Pons (tissue), 1 donor: ENCODE data around the gene DZIP3.

Source experiments
- DNase-seq: peaks from one replicate; pipeline ENCODE4 v3.0.0-alpha.2; 2016; ENCODE audit warnings: low spot score

The DZIP3 gene

DNA sequence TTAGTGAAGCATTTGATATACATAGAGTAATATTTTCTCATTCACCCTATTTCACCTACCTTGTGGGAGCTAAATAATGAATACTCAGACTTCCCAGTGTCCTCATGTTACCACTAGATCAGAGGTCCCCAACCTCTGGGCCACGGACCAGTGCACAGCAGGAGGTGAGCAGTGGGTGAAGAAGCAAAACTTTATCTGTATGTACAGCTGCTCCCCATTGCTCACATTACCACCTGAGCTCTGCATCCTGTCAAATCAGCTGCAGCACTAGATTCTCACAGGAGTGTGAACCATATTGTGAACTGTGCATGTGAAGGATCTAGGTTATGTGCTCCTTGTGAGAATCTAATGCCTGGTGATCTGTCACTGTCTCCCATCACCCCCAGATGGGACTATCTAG lies 88.3 kb downstream of the DZIP3 start:
- no peak for DNase-seq

DNA sequence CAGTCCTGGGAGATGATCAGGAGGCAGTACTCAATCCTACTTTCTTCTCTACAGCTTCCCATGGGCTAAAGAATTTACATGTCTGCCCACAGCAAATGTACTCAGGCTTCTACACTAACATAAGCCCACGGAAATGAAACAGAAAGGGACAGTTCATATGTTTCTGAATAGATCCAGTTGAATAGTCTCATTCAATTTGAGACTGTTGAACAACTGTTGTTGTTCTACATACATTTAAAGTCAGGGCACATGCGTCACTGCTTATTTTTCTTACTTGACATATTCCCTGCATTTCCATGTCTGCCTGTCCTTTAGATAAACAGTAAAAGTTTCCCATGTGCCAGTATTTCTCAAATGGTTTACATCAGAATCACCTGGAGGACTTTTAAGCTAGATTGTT lies 102.8 kb downstream of the DZIP3 start:
- DNase-seq = peak; percentile 52

DNA sequence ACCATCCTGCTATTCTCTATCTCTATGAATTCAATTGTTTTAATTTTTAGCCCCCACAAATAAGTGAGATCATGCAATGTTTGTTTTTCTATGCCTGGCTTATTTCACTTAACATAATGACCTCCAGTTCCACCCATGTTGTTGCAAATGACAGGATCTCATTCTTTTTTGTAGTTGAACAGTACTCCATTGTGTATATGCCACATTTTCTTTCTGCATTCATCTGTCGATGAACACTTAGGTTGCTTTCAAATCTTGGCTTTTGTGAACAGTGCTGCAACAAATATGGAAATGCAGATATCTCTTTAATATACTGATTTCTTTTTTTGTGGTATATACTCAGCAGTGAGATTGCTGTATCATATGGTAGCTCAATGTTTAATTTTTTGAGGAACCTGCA lies 108.9 kb downstream of the DZIP3 start:
- DNase-seq = no peak

DNA sequence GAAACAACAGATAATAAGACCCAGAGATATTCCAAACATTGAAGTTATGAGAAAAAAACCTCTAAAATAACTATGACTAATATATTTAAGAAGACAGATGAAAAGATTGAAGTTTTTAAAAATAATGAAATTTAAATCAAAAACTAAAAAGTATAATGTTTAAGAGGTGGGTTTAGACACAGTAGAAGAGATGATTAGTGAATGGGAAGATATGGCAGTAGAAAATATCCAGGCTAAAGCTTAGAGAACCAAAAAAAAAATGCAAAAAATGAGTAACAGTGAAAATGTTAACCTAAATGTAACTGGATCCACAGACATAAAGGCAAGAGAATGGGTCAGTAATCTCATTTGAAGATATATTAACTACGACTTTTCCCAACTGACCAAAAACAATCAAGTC lies 115.5 kb downstream of the DZIP3 start:
- no peak for DNase-seq

DNA sequence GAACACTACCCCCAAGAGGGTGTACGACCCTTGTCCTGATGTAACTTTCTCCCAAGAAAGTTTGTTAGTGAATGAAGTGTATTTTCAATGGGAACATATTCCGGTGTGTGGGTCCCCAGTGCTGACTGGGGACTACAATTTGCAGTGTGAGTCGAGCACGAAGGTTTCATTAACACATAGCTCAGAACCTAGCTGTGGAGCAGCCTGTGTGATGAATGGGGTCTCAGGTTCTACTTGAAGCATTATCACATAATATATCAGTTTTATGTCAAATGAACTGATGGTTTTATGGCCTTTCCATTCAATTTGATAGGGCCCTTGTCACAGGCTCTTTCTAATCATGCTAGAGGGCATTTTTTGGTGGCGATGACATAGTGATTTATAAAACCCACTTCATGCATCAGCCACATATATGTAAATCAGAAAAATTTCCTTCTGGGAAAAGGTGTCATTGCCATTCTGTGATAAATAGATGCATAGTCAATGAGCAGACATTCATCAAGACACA lies 123.5 kb downstream of the DZIP3 start:
- no peak for DNase-seq

DNA sequence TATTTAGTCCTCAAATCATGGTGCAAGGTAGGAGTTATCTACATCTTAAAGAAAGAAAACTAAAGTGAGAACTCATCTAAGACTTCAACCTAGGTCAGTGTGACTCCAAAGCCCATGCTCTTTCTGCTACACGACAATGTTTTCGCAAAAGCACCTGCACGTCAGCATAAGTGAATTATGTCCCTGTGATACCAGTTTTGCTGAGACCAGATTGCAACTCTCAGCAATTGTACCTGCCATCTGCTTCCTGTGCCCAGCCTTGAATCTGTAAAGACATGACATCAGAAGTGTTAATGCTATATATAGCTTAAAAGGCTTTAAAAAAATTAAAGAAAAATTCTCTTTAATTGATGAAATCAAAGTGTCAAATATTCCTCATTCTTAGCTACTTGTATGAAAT lies 124.3 kb downstream of the DZIP3 start:
- no peak for DNase-seq

DNA sequence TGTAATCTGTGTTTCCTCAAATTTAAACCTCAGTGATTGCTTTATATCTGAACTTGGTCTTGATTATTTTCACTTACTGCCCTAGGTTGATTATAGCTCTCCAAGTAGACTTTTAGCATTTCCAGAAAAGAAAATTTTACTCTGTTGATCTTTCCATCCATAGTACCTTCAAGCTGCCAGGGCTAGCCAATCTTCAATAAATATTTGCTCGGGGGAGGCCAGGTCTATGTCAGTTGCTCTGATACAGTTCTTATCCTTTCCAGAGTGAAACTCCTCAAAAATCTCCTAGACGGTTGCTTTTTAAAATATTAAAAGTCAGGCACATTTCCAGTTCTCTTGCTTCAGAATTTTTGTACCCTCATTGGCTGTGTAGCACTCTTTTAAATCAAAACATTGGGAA lies 128.9 kb downstream of the DZIP3 start:
- DNase-seq = no peak

DNA sequence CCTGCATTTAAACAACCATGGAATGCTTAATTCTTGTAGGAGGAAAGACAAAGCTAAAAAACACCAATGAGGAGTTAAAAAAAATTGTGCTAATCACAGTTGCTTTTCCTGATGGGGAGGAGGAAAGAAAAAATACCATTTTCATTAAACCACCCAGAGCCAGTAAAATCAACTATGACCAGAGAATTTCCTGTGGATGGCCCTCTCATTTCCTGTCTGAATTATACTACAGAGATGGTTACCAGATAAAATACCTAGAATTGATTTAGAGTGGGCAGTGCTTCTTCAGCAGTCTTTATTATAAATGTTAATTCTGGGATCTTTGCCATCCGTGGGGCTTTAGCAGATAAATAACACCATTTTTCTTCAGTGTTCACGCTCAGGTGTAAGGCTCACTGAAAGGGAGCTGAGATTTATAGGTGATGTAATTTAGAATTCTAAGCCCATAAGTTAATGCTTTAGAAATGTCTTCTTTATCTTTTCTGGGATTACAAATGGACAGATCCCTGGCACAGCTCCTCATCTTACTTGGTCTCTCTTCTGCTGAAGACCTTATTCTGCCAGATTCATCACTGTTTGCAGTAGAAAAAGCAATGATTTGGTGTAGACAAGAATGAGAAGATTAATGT lies 129.8 kb downstream of the DZIP3 start:
- no peak for DNase-seq

DNA sequence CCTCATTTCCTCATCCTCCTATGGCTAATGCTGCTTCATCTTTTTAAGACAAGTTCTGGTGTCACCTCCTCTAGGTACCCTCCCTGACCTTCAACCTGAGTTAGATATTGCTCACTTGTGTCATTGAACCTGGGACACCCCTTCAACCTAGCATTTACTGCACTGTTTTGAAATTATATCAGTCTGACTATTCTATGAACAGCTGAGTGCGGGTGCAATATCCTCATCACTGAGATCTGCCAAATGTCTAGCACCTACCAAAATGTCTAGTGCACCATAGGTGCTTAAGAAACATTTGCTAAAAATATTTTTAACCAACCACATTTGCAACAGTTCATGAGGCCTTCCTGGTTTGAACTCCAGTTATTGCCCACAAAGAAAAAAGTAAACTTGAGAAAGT lies 133.2 kb downstream of the DZIP3 start:
- no peak for DNase-seq

DNA sequence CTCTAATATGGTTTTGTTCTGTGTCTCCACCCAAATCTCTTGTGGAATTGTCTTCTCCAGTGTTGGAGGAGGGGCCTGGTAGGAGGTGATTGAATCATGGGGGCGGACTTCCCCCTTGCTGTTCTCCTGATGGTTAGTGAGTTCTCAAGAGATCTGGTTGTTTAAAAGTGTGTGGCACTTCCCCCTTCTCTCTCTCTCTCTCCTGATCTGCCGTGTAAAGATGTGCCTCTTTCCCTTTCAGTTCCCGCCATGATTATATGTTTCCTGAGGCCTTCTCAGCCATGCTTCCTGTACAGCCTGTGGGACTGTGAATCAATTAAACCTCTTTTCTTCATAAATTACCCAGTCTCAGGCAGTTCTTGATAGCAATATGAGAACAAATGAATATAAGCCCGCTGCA lies 134.6 kb downstream of the DZIP3 start:
- no peak for DNase-seq

DNA sequence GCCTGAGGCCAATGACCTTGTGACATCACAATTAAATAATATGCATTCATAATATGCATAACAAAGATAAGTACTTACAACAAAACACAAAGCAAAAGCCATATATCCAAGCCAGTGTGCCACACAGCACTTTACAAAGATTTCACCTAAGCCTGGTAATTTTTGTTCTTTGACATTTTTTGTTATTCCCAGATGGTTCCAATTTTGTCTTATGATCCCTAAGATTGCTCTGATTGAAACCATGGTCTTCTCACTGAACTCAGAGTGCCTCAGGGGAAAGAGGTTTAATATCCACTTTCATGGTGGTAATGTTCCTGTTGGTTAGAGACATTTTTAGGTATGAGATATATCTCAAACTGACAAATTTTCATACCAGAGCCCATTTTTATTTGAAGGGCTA lies 138.6 kb downstream of the DZIP3 start:
- DNase-seq = no peak

DNA sequence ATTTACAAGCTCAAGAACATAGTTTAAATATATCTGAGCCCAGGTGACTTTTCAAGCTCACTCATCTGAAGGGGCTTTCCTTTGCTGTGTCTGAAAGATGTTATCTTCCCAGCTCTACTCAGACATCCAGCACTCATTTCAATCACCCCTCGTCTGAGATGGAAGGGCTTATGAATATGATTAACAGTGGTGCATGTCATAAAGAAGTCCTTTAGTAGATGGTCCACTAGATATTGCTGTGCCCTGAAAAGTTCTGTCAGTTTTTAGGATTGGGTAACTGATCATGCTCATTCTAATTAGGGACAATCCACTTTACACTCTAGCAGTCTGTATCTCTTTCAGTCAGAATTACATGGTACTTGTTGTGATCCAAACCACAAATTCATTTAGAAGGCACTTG lies 139.4 kb downstream of the DZIP3 start:
- DNase-seq = no peak

DNA sequence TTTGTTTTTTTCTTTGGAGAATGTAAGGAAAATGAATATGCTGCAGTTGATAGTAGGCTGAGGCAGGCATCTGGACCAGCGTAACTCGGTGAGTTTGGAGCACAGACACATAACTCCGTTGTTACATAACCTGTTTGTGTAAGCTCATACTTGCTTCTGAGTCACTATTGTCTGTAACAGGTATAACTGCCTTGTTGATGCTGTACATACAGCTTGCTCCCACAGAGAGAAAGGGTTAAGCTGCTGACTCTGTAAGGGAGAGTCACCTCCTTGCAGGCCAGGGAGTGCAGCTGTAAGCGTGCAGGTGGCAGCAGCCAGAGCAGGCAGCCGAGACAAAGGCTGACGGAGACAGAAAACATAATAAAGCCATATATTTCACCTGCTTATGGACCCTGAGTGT lies 147.3 kb downstream of the DZIP3 start:
- DNase-seq = no peak

DNA sequence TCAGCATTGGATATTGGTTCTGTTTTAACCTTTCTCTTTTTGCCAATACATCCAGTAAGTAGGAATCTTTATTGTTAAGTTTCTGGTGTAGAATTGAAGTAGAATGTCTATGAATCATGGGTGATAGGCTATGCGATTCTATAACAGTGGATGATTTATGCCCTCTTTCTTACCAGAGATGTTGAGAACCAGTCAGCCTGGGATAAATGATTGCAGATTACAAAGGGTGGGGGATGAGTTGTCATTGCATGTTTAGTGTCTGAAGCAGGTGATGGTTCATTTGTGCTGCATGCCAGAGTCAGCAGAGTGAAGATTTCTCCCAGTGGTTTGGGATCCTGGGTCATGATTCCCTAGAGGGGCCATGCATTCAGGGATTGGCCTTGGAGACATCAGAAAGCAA lies 153.4 kb downstream of the DZIP3 start:
- no peak for DNase-seq
